ENCODE measurements around the gene TMCO6. TPM values are rescaled to one million over a fixed set of nuclear protein-coding genes. Genes with fewer than 3 reads are reported as not detected.

Gene TMCO6
- total RNA-seq, result 5.6 and 15.7 TPM in 2 replicates

GRCh38 chr5:140639148-140639981 is at the start of gene TMCO6:
TSS of gene TMCO6 (plus strand) at chr5:140639451. CDS start at chr5:140639528, 77 bp downstream.

GRCh38 chr5:140633021-140633471 is 6.2 kb upstream of the TMCO6 start, which contains the start of gene CD14:
TSS of gene CD14 (minus strand) at chr5:140633175. CDS start at chr5:140633071, 104 bp downstream.

GRCh38 chr5:140664359-140665119 is 25.3 kb downstream of the TMCO6 start, which contains the start of gene WDR55:
TSS of gene WDR55 (plus strand) at chr5:140664904. CDS start at chr5:140664913, 9 bp downstream.

GRCh38 chr5:140673187-140673976 is 34.1 kb downstream of the TMCO6 start, which contains the start of gene DND1:
TSS of gene DND1 (minus strand) at chr5:140673576. CDS start at chr5:140673542, 34 bp downstream.

GRCh38 chr5:140690941-140691924 is 52.0 kb downstream of the TMCO6 start, which contains the start of the genes HARS1 and HARS2:
TSS of gene HARS1 (minus strand) at chr5:140691370. CDS start at chr5:140691304, 66 bp downstream.
TSS of gene HARS2 (plus strand) at chr5:140691455. CDS start at chr5:140691649, 194 bp downstream.

Other genes starting within 250 kb of the TMCO6 start
- 32.7 and 34.0 TPM in 2 replicates for gene ANKHD1, start 237.6 kb upstream of the TMCO6 start, total RNA-seq
- 2.1 and 5.2 TPM in 2 replicates for gene EIF4EBP3, start 91.8 kb upstream of the TMCO6 start, total RNA-seq
- gene SRA1, start 82.0 kb upstream of the TMCO6 start, total RNA-seq, result 40.5 and 51.4 TPM in 2 replicates
- gene APBB3, start 74.9 kb upstream of the TMCO6 start, total RNA-seq, result 7.3 and 9.6 TPM in 2 replicates
- 27.2 and 36.3 TPM in 2 replicates for gene SLC35A4, start 74.6 kb upstream of the TMCO6 start, total RNA-seq
- 1.1 and 14.7 TPM in 2 replicates for gene CD14, start 6.3 kb upstream of the TMCO6 start, total RNA-seq
- 60.4 and 70.4 TPM in 2 replicates for gene NDUFA2, start 8.2 kb downstream of the TMCO6 start, total RNA-seq
- 60.8 and 62.6 TPM in 2 replicates for gene IK, start 8.4 kb downstream of the TMCO6 start, total RNA-seq
- gene WDR55, start 25.5 kb downstream of the TMCO6 start, total RNA-seq, result 14.6 and 21.1 TPM in 2 replicates
- not detected in 2 replicates for gene DND1, start 34.1 kb downstream of the TMCO6 start, total RNA-seq
- 57.8 and 66.9 TPM in 2 replicates for gene HARS1, start 51.9 kb downstream of the TMCO6 start, total RNA-seq
- gene HARS2, start 52.0 kb downstream of the TMCO6 start, total RNA-seq, result 17.3 and 25.1 TPM in 2 replicates
- 21.2 and 23.8 TPM in 2 replicates for gene ZMAT2, start 61.0 kb downstream of the TMCO6 start, total RNA-seq
- gene PCDHA1, start 146.7 kb downstream of the TMCO6 start, total RNA-seq, result not detected in 2 replicates
- not detected in 2 replicates for gene PCDHA2, start 155.4 kb downstream of the TMCO6 start, total RNA-seq
- gene PCDHA3, start 161.6 kb downstream of the TMCO6 start, total RNA-seq, result not detected in 2 replicates
- 0.16 TPM in 1 of 2 replicates, not detected in the other for gene PCDHA4, start 167.6 kb downstream of the TMCO6 start, total RNA-seq
- not detected in 2 replicates for gene PCDHA5, start 182.2 kb downstream of the TMCO6 start, total RNA-seq
- not detected in 2 replicates for gene PCDHA6, start 188.5 kb downstream of the TMCO6 start, total RNA-seq
- gene PCDHA7, start 194.8 kb downstream of the TMCO6 start, total RNA-seq, result 0.16 and 0.72 TPM in 2 replicates
- not detected in 2 replicates for gene PCDHA8, start 201.7 kb downstream of the TMCO6 start, total RNA-seq
- under 0.01 TPM in 1 of 2 replicates, not detected in the other for gene PCDHA9, start 208.9 kb downstream of the TMCO6 start, total RNA-seq
- not detected in 2 replicates for gene PCDHA10, start 216.4 kb downstream of the TMCO6 start, total RNA-seq
- gene PCDHA11, start 229.5 kb downstream of the TMCO6 start, total RNA-seq, result not detected in 2 replicates
- gene PCDHA12, start 235.9 kb downstream of the TMCO6 start, total RNA-seq, result under 0.01 and 0.16 TPM in 2 replicates
- gene PCDHA13, start 242.7 kb downstream of the TMCO6 start, total RNA-seq, result not detected in 2 replicates

Data from cardiac atrium fibroblast (primary cell).